GM06990 (cell line): Measurements from ENCODE around the gene TELO2.
A peak's percentile ranks its signal among the peaks of the same experiment; 100 is the strongest.

Experiments used
- DNase-seq: peaks from one replicate; pipeline ENCODE4 v3.0.0-alpha.2; 2011; ENCODE audit not compliant: insufficient read length; ENCODE audit errors: extremely low read depth
- H3K27me3 ChIP-seq: replicated peaks from 2 replicates; pipeline ENCODE4 v1.6.0; 2011; ENCODE audit warnings: low read length; ENCODE audit not compliant: control insufficient read depth, insufficient read depth
- H3K36me3 ChIP-seq: 2 replicates; pipeline ENCODE4 v1.5.1; 2011; ENCODE audit warnings: low read length; ENCODE audit not compliant: control insufficient read depth, insufficient read depth
- H3K4me3 ChIP-seq: replicated peaks from 2 replicates; pipeline ENCODE4 v1.5.1; 2011; ENCODE audit warnings: low read depth, mild to moderate bottlenecking, control low read depth, low read length
- CTCF ChIP-seq: IDR thresholded peaks from 2 replicates; pipeline ENCODE4 v1.5.1; 2011; ENCODE audit warnings: low read length, control low read depth, mild to moderate bottlenecking, inconsistent platforms; ENCODE audit not compliant: insufficient read depth, poor library complexity, severe bottlenecking

TELO2 gene

DNA sequence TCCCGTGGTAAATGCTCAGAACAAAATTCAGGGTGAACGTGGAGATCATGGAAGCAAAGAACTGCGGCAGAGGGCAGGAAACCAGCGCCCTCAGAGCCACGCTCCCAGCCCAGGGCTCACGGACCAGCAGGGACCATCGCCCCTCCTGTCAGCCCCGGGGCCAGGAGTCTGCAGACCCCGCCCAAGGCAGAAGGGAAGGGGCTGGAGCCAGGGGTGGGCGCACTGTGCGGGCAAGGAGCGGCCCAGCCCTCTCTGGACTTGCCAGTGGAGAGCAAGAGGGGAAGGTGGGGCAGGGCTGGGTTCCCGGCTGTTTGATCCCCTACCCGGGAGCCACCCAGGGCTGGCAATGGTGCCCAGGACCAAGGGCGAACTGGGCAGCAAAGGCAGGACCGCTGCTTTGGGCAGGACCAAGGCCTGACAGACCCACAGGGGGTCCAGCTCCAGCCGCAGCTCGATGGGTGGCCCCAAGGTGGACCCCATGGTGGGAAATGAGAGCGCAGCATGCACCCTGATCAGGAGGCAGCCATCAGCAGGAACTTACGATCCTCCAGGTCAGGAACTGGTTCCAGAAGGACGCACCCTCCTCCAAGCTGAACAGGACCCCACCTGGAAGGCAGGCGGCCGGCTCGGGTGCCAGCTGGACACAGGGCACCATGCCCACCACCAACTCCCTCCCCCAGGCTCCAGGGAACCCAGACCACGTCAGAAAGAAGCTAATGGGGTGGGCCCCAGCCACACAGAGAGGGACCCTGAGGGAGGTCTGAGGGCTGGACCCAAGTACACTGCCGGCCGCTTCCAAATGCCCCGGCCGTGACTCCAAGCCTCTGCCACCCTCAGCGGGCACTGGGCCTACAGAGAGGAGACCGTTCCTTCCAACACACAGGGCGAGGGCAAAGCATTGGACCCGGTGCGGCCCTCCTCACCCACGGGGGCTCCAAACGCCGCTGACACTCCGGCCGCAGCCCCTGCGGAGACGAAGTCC lies 37.7 kb upstream of the TELO2 start:
- H3K27me3 ChIP-seq = no peaks in the 10 kb centered on the region
- TF ChIP-seq CTCF = no peak
- no peak for DNase-seq
- H3K36me3 ChIP-seq = peaks cover 22% of the 10 kb centered on the region
- H3K4me3 ChIP-seq = no peak overlapping the region

DNA sequence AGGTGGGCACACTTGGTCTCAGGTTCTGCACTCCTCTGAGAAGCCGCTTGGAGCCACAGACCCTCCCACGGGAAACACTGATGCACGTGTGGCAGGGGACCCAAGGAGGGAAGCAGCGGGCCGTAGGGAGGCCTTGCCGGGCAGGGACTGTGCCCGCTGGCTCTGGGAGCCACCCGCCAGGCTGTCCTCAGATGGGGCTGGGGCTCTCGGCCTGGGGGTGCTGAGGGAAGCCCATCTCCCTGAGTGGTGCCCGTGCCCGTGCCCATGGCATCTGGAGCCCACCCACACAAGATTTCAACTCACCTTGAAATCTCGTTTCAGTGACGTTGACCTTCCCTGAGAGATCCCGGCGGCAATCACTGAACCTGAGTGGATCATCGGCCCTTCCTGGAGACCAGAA lies 36.2 kb upstream of the TELO2 start:
- TF ChIP-seq CTCF = no peak
- no peak for DNase-seq
- no peaks in the 10 kb centered on the region for H3K27me3 ChIP-seq
- H3K4me3 ChIP-seq = no peak overlapping the region
- H3K36me3 ChIP-seq = peaks cover 22% of the 10 kb centered on the region

- DNase-seq = no peak
- Histone ChIP-seq H3K27me3 (no peaks in the 10 kb centered on the region), H3K36me3 (peaks cover 20% of the 10 kb centered on the region), H3K4me3 (no peak overlapping the region)
- TF ChIP-seq CTCF = no peak
These were observed 35.5 kb upstream of the TELO2 start for GRCh38 chr16:1457489-1458245.

DNA sequence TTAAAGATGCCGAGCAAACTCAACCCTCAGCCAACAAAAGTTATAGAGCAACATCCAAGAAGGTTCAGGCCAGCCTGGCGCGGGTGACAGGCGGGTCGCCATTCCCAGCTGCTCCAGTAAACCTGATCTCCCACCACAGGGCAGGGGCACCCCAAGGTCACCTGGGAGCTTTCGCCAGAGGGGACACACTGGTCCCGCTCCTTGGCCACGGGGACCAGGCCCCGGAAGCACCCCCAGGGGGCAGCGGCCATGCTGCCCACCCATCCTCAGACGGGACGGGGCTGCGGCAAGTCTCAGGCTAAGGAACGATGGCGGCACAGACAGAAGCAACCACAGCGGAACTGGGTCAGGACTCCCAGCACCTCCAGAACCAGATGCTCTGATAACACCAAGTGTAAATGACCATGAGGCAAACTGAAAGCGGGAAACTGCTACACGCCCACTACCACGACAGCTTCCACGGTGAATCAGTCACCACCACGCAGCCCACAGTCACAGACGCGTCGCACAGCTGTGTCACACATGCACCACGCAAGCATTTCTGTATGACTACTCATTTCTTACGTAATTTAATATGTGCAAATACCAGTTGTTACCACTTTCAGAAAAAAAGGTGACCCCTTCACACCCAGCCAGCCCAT lies 34.7 kb upstream of the TELO2 start:
- TF ChIP-seq CTCF = no peak
- no peaks in the 10 kb centered on the region for H3K27me3 ChIP-seq
- peaks cover 17% of the 10 kb centered on the region for H3K36me3 ChIP-seq
- no peak for DNase-seq
- no peak overlapping the region for H3K4me3 ChIP-seq

- no peak for TF ChIP-seq CTCF
- DNase-seq = peak; percentile 75
- H3K4me3 ChIP-seq = no peak overlapping the region; the same call in 1 of the 2 replicates
- peaks cover 15% of the 10 kb centered on the region for H3K36me3 ChIP-seq
- no peaks in the 10 kb centered on the region for H3K27me3 ChIP-seq
These were observed 34.2 kb upstream of the TELO2 start for GRCh38 chr16:1458977-1459341.
